Gastroesophageal sphincter (tissue), 4 donors: ENCODE measurements around the gene PEMT. TPM values are rescaled to one million over a fixed set of nuclear protein-coding genes. Genes with fewer than 3 reads are reported as not detected.

Experiments used
- ATAC-seq: fragments of 150-250 bp; one replicate; pipeline ENCODE4 v1.9.1; 2016; ENCODE audit warnings: mild to moderate bottlenecking, moderate library complexity
- H3K27ac ChIP-seq, 4 donors: fragments of 200-600 bp; sonication (generic) in 3 of 4; 1 replicate in 3 of 4; 2 replicates in 1 of 4; pipeline ENCODE4 v1.5.1; 2016 to 2019
- H3K27me3 ChIP-seq: fragments of 200-600 bp; sonication (generic); one replicate; pipeline ENCODE4 v1.5.1; 2019
- H3K36me3 ChIP-seq, 2 donors: fragments of 200-600 bp; sonication (generic); one replicate each; pipeline ENCODE4 v1.5.1; 2019; ENCODE audit warnings: control low read depth in 1 of 2
- H3K4me1 ChIP-seq, 3 donors: fragments of 200-600 bp; sonication (generic); 1 replicate in 2 of 3; 2 replicates in 1 of 3; pipeline ENCODE4 v1.5.1; 2016 to 2019; ENCODE audit warnings: control low read depth in 2 of 3
- H3K4me3 ChIP-seq, 2 donors: fragments of 200-600 bp; sonication (generic); one replicate each; pipeline ENCODE4 v1.5.1; 2019; ENCODE audit warnings: mild to moderate bottlenecking in 1 of 2, moderate library complexity in 1 of 2
- H3K9me3 ChIP-seq, 3 donors: fragments of 200-600 bp; sonication (generic); one replicate each; pipeline ENCODE4 v1.5.1; 2017 to 2019; ENCODE audit warnings: control low read depth in 2 of 3
- EP300 ChIP-seq: sonication (generic); formaldehyde crosslinking; IDR thresholded peaks from one replicate; pipeline ENCODE4 v1.6.1; 2017; ENCODE audit warnings: antibody characterized with exemption, mild to moderate bottlenecking
- POLR2A ChIP-seq, 2 donors: fragments of 450-650 bp; IDR thresholded peaks; one replicate each; pipeline ENCODE4 v1.6.1; 2017; ENCODE audit warnings: antibody characterized with exemption in 2 of 2, mild to moderate bottlenecking in 2 of 2, moderate library complexity in 1 of 2
- POLR2AphosphoS5 ChIP-seq: sonication (generic); formaldehyde crosslinking; IDR thresholded peaks from one replicate; pipeline ENCODE4 v1.6.1; 2017; ENCODE audit warnings: antibody characterized with exemption
- WGBS, 2 donors: methylation state at CpG; one replicate each; pipeline ENCODE4 v1.1.5; 2018; ENCODE audit warnings: low coverage in 1 of 2; 5-methylcytosine and 5-hydroxymethylcytosine counted together
- total RNA-seq, 4 donors: library from RNA; depleted of rRNA; stranded (reverse); fragments of >200 nt; gene quantifications; one replicate each; pipeline ENCODE4 v1.1.0, GENCODE V29; 2016
- TF ChIP-seq, protein P1 (sequence below), 4 experiments: fragments of 200-600 bp in 2 of 4; fragments of 450-650 bp in 2 of 4; sonication (generic) in 1 of 4; IDR thresholded peaks; one replicate each; pipeline ENCODE4 v1.5.1; 2017 to 2019; ENCODE audit warnings: antibody characterized with exemption in 4 of 4, mild to moderate bottlenecking in 2 of 4, moderate library complexity in 2 of 4

PEMT gene
- total RNA-seq, 4 donors from 2014 or later = 8.6 to 20.7 (median 17.5) TPM

DNA sequence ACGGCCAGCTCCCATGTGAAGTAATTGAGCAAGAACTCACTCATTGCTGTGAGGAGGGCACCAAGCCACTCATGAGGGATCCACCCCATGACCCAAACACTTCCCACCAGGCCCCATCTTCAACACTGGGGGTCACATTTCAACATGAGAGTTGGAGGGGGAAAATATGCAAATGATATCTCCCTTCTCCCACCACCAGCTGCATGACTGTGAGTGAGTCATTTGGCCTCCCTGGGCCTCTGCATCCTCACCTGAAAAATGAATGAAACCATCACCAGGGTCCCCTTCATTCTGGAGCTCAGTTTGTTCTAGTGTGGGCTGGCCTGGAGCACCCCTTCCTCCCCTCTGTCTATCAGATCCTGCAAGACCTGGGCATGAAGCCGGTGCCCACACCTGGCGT lies 121.5 kb downstream of the PEMT start:
- no peak for TF ChIP-seq POLR2A (IDR thresholded peaks at IDR 0.05)
- no peak for TF ChIP-seq EP300
- TF ChIP-seq, protein P1, sequence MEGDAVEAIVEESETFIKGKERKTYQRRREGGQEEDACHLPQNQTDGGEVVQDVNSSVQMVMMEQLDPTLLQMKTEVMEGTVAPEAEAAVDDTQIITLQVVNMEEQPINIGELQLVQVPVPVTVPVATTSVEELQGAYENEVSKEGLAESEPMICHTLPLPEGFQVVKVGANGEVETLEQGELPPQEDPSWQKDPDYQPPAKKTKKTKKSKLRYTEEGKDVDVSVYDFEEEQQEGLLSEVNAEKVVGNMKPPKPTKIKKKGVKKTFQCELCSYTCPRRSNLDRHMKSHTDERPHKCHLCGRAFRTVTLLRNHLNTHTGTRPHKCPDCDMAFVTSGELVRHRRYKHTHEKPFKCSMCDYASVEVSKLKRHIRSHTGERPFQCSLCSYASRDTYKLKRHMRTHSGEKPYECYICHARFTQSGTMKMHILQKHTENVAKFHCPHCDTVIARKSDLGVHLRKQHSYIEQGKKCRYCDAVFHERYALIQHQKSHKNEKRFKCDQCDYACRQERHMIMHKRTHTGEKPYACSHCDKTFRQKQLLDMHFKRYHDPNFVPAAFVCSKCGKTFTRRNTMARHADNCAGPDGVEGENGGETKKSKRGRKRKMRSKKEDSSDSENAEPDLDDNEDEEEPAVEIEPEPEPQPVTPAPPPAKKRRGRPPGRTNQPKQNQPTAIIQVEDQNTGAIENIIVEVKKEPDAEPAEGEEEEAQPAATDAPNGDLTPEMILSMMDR (IDR thresholded peaks at IDR 0.05) = no peak
- TF ChIP-seq POLR2AphosphoS5 = no peak

DNA sequence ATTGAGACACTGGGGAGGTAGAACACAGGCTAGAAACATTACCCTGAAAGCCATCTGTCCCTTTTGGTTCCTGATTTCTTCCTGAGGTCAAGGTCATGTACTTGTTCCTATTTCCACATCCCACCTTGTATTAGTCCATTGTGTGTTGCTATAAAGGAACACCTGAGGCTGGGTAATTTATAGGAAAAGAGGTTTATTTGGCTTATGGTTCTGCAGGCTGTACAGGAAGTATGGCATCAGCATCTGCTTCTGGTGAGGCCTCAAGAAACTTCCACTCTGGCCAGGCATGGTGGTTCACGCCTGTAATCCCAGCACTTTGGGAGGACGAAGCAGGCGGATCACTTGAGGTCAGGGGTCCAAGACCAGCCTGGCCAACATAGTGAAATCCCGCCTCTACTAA lies 122.2 kb downstream of the PEMT start:
- ATAC-seq = no peak
- no peak for TF ChIP-seq POLR2AphosphoS5
- TF ChIP-seq, protein P1 (IDR thresholded peaks at IDR 0.05) = no peak
- no peak for TF ChIP-seq POLR2A (IDR thresholded peaks at IDR 0.05)
- TF ChIP-seq EP300 = no peak
- Histone ChIP-seq H3K9me3 (no peaks in the 10 kb centered on the region), H3K36me3 (no peaks in the 10 kb centered on the region), H3K27me3 (peaks cover 59% of the 10 kb centered on the region), H3K4me1 (no peaks in the 10 kb centered on the region), H3K27ac (no peak overlapping the region), H3K4me3 (no peak overlapping the region)
- WGBS, 2 donors = no CpG with 5 or more reads among the region's 4 CpGs

More for the DNA sequence above, 121.5 kb downstream of the PEMT start:
- ATAC-seq = no peak
- Histone ChIP-seq H3K4me1 (no peaks in the 10 kb centered on the region), H3K27me3 (peaks cover 53% of the 10 kb centered on the region), H3K9me3 (no peaks in the 10 kb centered on the region), H3K4me3 (no peak overlapping the region), H3K36me3 (no peaks in the 10 kb centered on the region), H3K27ac (no peak overlapping the region)
- no CpG with 5 or more reads among the region's 3 CpGs for WGBS, 2 donors

DNA sequence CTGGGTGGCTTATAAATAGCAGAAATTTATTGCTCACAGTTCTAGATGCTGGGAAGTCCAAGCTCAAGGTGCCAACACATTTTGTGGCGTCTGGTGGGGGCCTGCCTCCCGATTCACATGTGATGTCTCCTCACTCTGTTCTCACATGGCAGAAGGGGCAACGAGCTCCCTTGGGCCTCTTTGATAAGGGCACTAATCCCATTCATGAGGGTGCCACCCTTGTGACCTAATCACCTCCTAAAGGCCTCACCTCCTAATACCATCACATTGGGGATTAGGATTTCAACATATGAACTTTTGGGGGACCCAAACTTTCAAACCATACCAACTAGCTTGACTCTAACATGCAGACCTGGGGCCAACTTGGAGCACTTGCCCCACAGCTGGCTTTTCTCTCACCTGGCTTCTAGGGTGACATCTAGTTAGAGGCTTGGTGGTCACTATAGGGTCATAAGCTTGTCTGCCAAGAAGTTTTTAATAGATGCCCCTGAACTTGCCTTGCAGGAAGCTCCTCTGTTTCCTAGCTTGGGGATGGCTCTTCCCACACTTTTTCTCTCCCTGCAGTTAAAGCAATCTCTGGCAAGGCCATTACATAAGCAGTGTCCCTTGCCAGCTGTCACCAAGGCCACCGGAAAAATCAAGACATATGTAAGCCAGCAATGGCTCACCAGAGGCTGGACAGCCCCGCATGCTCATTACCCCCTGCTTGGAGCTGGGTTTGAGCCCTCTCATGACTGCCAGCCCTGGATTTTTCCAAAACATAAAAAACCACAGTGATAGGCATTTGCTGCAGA lies 123.1 kb downstream of the PEMT start:
- Histone ChIP-seq H3K36me3 (no peaks in the 10 kb centered on the region), H3K27ac (no peak overlapping the region), H3K9me3 (no peaks in the 10 kb centered on the region), H3K4me3 (no peak overlapping the region), H3K27me3 (peaks cover 67% of the 10 kb centered on the region), H3K4me1 (no peaks in the 10 kb centered on the region)
- 76 to 84% methylated on average over 5 of the region's 5 CpGs for WGBS, 2 donors
- no peak for ATAC-seq
- TF ChIP-seq POLR2A (IDR thresholded peaks at IDR 0.05) (no peak), EP300 (no peak), POLR2AphosphoS5 (no peak)
- TF ChIP-seq, protein P1 (IDR thresholded peaks at IDR 0.05) = no peak

DNA sequence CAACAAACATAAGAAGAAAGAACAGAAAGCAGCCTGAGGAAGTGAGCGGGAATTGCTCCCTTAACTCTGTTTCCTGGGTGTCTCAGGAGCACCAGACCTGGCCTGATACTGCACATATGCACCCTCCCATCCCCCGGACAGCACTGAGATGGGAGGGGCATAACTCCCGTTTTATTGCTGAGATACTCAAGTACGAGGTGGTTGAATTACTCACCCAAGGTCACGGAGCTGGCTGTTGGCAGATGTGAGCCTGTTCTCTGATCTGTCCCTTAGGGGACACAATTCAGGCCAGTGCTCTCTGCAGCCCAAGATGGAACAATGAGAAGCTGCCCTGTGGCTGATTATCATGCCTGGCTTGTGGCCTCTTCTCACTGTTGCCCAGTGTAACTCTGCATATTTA lies 123.8 kb downstream of the PEMT start:
- no peak for TF ChIP-seq EP300
- TF ChIP-seq POLR2A (IDR thresholded peaks at IDR 0.05) = no peak
- TF ChIP-seq POLR2AphosphoS5 = no peak
- TF ChIP-seq, protein P1 (IDR thresholded peaks at IDR 0.05) = no peak
- no peaks in the 10 kb centered on the region for H3K4me1 ChIP-seq
- no peaks in the 10 kb centered on the region for H3K9me3 ChIP-seq
- no peak for ATAC-seq
- H3K27ac ChIP-seq = no peak overlapping the region
- no peaks in the 10 kb centered on the region for H3K36me3 ChIP-seq
- peaks cover 68% of the 10 kb centered on the region for H3K27me3 ChIP-seq
- WGBS, 2 donors = 39 to 55% methylated on average over 4 to 5 of the region's 5 CpGs
- no peak overlapping the region for H3K4me3 ChIP-seq

DNA sequence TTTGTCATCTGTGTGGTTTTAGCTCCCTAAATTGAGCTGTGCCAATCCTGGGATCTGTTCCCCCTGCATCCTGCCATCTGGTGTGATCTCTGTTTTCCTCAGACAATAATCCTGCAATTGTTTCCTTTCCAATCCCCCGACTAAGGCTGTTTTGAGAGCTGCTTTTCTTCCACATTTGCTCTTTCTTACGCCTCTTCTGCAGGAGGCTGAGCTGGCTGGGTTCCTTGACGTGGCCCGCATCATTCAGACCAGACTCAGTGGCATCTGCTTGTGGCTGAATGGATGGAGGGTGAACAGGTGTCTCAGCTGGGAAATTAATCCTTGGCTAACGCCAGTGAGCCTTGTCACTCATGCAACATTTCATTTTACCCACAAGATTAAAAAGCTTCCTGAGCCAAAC lies 124.5 kb downstream of the PEMT start:
- 24 to 100% methylated on average over 1 to 5 of the region's 5 CpGs for WGBS, 2 donors

More for the DNA sequence above, 124.5 kb downstream of the PEMT start:
- TF ChIP-seq, protein P1 (IDR thresholded peaks at IDR 0.05) = no peak
- TF ChIP-seq POLR2AphosphoS5 (no peak), POLR2A (IDR thresholded peaks at IDR 0.05) (no peak), EP300 (no peak)
- H3K36me3 ChIP-seq = no peaks in the 10 kb centered on the region
- H3K4me1 ChIP-seq = no peaks in the 10 kb centered on the region
- no peak for ATAC-seq
- no peak overlapping the region for H3K4me3 ChIP-seq
- H3K9me3 ChIP-seq = no peaks in the 10 kb centered on the region
- peaks cover 68% of the 10 kb centered on the region for H3K27me3 ChIP-seq
- H3K27ac ChIP-seq = no peak overlapping the region
